GM21423 (cell line): ENCODE measurements around the gene TNC.

Experiments used
- ATAC-seq: cut with Tn5 transposase; IDR thresholded peaks from one replicate; pipeline ENCODE4 v1.9.1; 2021; ENCODE audit warnings: mild to moderate bottlenecking, moderate library complexity; ENCODE audit not compliant: unreplicated experiment

The TNC gene

GRCh38 chr9:115058175-115058574, 59.8 kb downstream of the TNC start:
- no peak for ATAC-seq

GRCh38 chr9:115057559-115057958, 60.4 kb downstream of the TNC start:
- ATAC-seq, result no peak

- no peak for ATAC-seq
Measured at GRCh38 chr9:115050002-115050490, 67.9 kb downstream of the TNC start.

GRCh38 chr9:115046824-115047223, 71.1 kb downstream of the TNC start:
- no peak for ATAC-seq

GRCh38 chr9:115046199-115046598, 71.8 kb downstream of the TNC start:
- ATAC-seq, result no peak

- ATAC-seq, result no peak
Measured at GRCh38 chr9:115043632-115044031, 74.3 kb downstream of the TNC start.

GRCh38 chr9:115042781-115043509, 75.0 kb downstream of the TNC start:
- peak; percentile 58 for ATAC-seq

GRCh38 chr9:115039516-115040120, 78.3 kb downstream of the TNC start:
- ATAC-seq, result no peak

GRCh38 chr9:115038178-115038577, 79.8 kb downstream of the TNC start:
- no peak for ATAC-seq

- ATAC-seq, result no peak
Measured at GRCh38 chr9:115036691-115037090, 81.3 kb downstream of the TNC start.

- peak; percentile 85 for ATAC-seq
Measured at GRCh38 chr9:115035841-115036612, 81.9 kb downstream of the TNC start.

GRCh38 chr9:115034801-115035200, 83.2 kb downstream of the TNC start:
- no peak for ATAC-seq

- ATAC-seq, result no peak
Measured at GRCh38 chr9:115033800-115034199, 84.2 kb downstream of the TNC start.

- no peak for ATAC-seq
Measured at GRCh38 chr9:115032296-115032695, 85.7 kb downstream of the TNC start.

GRCh38 chr9:115030006-115030405, 88.0 kb downstream of the TNC start:
- ATAC-seq, result no peak

GRCh38 chr9:115025721-115026120, 92.2 kb downstream of the TNC start:
- ATAC-seq, result no peak

GRCh38 chr9:115024925-115025535, 92.9 kb downstream of the TNC start:
- ATAC-seq, result no peak

GRCh38 chr9:115022760-115023434, 95.1 kb downstream of the TNC start:
- no peak for ATAC-seq

GRCh38 chr9:115018547-115019435, 99.2 kb downstream of the TNC start:
- ATAC-seq, result no peak

- ATAC-seq, result no peak
Measured at GRCh38 chr9:115016344-115016743, 101.6 kb downstream of the TNC start.
